Measurements from ENCODE around the gene LY6G5C. TPM values are rescaled to one million over a fixed set of nuclear protein-coding genes. Genes with fewer than 3 reads are reported as not detected.
A peak's percentile ranks its signal among the peaks of the same experiment; 100 is the strongest.

Gene LY6G5C
- total and polyA plus RNA-seq, 5 donors from 2014 or later, result 3.1 to 19.9 (median 11.4) TPM

DNA sequence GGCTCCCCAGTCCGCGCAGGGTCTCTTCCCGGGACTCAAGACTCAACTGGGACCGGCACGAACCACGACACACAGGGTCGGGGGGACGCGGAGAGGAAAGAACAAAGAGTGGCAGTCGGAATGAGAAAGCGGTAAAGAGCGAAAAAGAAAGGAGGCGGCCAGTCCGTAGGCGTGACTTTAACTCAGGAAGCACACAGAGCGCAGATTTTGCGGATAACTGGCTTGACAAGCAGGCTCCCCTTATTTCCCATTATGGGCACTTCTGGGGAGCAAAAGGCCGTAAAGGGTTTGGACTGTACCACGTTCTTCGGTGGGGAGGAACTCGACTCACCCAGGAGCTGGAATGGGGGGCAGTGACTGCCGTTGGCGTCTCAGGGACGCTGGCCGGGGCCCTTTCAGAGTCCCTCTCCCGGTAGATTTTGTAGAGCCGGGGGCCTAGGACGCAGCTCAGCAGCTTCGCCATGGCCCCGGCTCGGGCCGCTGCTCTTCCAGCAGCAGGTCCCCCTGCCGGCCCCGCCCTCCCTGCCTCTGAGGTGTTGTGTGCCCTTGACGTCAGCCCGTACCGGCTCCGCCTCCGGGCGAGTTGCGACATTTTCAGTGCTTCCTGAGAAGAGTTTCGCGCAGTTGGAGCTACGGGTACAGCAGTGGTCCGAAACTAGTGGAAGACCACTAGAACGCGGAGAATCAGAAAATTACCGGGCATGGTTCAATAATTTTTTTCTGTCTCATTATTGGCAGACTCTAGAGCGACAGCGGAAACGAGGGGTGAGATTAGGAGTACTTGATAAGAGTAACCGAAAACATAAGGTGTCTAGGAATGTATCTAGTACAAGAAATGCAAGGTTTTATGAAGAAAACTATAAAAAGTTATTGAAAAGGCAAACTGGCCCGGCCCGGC, 22.2 kb upstream of the LY6G5C start, which contains the start of gene ABHD16A:
ABHD16A (minus strand) TSS at position 506 of the 898 bp plus-strand sequence; CDS start at position 463, 43 bp downstream.
- Histone ChIP-seq H3K9me3 (ENCODE audit: control insufficient read depth in 2 of 2, low read length in 2 of 2) (no peaks in the 10 kb centered on the region), H3K4me3 (ENCODE audit: low read depth, low read length) (peak within 1 kb of the TSS; percentile 93), H3K27me3 (ENCODE audit: control insufficient read depth, insufficient read depth, low read length) (no peaks in the 10 kb centered on the region), H3K36me3 (ENCODE audit: control insufficient read depth, insufficient read depth, low read length) (peaks cover 10% of the 10 kb centered on the region), H3K27ac (ENCODE audit: insufficient read depth, low read length, poor library complexity, severe bottlenecking) (peak within 1 kb of the TSS; percentile 98), H3K4me1 (ENCODE audit: control insufficient read depth, insufficient read depth, low read length, poor library complexity, severe bottlenecking) (peaks cover 32% of the 10 kb centered on the region)
- Mint-ChIP-seq H3K27ac (peak within 1 kb of the TSS; percentile 98 to 99 (median 98)), H3K27me3 (peaks cover 6% of the 10 kb centered on the region), H3K36me3 (peaks cover 7% of the 10 kb centered on the region), H3K4me3 (peak within 1 kb of the TSS; percentile 84 to 100 (median 98)), H3K4me1 (peaks cover under 1 to 45% (median 31%) of the 10 kb centered on the region in 4 donors), H3K9me3 (no peaks in the 10 kb centered on the region)
- ATAC-seq (ENCODE audit: low read depth in 2 of 2) (peak; percentile 94 to 97), DNase-seq (peak; percentile 95 to 99 (median 97))

DNA sequence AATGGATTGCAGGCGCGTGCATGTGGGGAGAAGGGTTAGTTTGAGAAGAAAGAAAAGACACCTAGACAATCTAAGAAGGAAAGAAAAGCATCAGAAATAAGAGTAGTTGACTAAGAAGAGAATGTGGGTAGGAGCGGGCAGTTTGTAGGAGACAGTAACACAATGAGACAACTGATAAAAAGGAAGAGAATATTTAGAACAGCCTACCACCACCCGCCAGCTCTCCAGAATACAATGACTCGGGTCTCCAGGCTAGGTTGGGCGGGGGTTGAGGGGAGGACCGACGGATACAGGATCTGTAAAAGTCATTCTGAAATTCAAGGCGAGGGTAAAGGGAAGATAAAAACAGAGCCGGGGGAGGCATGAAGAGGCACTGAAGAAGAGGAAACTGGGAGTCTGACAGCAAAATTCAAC, 21.5 kb upstream of the LY6G5C start:
- peaks cover 14% of the 10 kb centered on the region for H3K36me3 Mint-ChIP-seq
- peak overlapping the region; percentile 98 for H3K27ac ChIP-seq (ENCODE audit: insufficient read depth, low read length, poor library complexity, severe bottlenecking)
- DNase-seq (no peak), ATAC-seq (ENCODE audit: low read depth in 2 of 2) (no peak)
- H3K9me3 ChIP-seq (ENCODE audit: control insufficient read depth in 2 of 2, low read length in 2 of 2), result no peaks in the 10 kb centered on the region
- H3K27ac Mint-ChIP-seq, result peak overlapping the region; percentile 98 to 99 (median 98)
- H3K4me1 ChIP-seq (ENCODE audit: control insufficient read depth, insufficient read depth, low read length, poor library complexity, severe bottlenecking), result peaks cover 32% of the 10 kb centered on the region
- H3K27me3 ChIP-seq (ENCODE audit: control insufficient read depth, insufficient read depth, low read length), result no peaks in the 10 kb centered on the region
- peak overlapping the region; percentile 84 to 100 (median 98) for H3K4me3 Mint-ChIP-seq
- no peaks in the 10 kb centered on the region for H3K9me3 Mint-ChIP-seq
- peak overlapping the region; percentile 93 for H3K4me3 ChIP-seq (ENCODE audit: low read depth, low read length)
- peaks cover 6% of the 10 kb centered on the region for H3K27me3 Mint-ChIP-seq
- peaks cover 13% of the 10 kb centered on the region for H3K36me3 ChIP-seq (ENCODE audit: control insufficient read depth, insufficient read depth, low read length)
- peaks cover 5 to 52% (median 37%) of the 10 kb centered on the region in 4 donors for H3K4me1 Mint-ChIP-seq

DNA sequence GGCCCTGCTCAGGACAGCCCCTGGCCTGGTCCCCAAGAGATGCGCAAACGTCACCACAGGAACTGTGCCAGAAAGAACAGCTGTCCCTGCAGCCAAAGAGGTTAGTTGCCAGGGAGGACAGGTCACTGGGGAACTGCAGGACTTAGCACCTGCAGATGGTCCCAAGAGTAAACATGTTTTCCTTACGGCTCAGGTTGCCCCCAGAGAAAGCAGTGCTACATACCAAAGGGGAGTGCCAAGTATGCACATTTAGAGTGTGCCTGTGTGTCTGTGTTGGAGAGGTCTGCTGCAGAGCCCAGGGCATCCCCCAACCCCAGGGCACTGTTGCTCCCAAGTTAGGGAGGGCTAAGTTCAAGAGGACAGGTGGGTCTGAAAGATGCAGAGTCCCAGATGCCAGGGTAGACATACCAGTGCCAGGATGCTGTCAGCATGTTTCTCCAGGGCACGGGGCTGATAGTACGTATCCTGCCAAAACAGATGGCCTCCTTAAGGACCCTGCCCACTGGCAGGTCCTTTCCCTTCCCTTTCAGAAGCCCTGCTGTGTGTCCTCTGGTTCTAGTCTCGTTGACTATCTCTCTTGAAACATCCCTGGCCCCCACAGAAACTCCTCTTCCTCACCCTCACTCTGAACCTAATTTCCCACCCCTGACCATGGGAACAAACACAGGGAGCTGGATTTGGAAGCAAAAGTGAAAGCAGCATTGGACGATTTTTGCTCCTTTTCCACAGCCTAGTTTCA, 21.0 kb upstream of the LY6G5C start:
- no peak for ATAC-seq (ENCODE audit: low read depth in 2 of 2)
- peak overlapping the region; percentile 98 to 99 (median 98) for H3K27ac Mint-ChIP-seq
- H3K36me3 ChIP-seq (ENCODE audit: control insufficient read depth, insufficient read depth, low read length), result peaks cover 14% of the 10 kb centered on the region
- H3K9me3 ChIP-seq (ENCODE audit: control insufficient read depth in 2 of 2, low read length in 2 of 2), result no peaks in the 10 kb centered on the region
- H3K4me3 ChIP-seq (ENCODE audit: low read depth, low read length), result peak overlapping the region; percentile 93
- H3K27me3 Mint-ChIP-seq, result peaks cover 6% of the 10 kb centered on the region
- peaks cover 32% of the 10 kb centered on the region for H3K4me1 ChIP-seq (ENCODE audit: control insufficient read depth, insufficient read depth, low read length, poor library complexity, severe bottlenecking)
- H3K27ac ChIP-seq (ENCODE audit: insufficient read depth, low read length, poor library complexity, severe bottlenecking), result peak overlapping the region; percentile 98
- DNase-seq, result peak in 1 of 3 donors; percentile 20
- H3K4me1 Mint-ChIP-seq, result peaks cover 5 to 57% (median 39%) of the 10 kb centered on the region in 4 donors
- H3K9me3 Mint-ChIP-seq, result no peaks in the 10 kb centered on the region
- H3K27me3 ChIP-seq (ENCODE audit: control insufficient read depth, insufficient read depth, low read length), result no peaks in the 10 kb centered on the region
- peak overlapping the region; percentile 84 to 100 (median 98) for H3K4me3 Mint-ChIP-seq
- peaks cover 20% of the 10 kb centered on the region for H3K36me3 Mint-ChIP-seq

DNA sequence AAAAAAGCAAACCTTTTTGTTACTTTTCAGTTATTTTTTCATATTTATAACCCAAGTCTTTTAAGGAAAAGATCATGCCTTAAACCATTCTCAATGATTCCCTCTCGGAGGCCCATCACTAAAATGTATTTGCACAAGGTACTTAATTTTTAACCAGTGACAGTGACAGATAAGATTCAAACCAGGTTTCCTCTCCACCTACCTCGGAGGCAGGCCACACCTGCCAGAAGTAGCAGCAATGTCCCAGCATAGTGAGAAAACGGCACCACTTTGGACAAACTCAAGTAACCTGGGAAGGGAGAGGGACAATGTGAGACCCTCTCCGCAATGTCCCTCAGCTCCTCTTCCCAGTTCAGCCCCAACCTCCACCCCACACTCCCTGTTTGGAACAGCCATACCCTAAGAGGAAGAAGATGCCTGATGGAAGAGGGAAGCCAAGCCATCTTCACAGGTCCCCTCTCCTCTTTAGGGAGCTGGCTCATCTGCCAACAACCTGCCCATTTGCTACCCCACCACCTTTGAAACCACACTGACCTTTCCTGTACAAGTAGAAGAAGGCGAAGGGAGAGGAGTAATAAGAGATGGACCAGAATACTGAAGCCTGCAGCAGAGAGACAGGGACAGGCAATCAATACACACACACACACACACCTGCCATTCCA, 20.0 kb upstream of the LY6G5C start:
- Histone ChIP-seq H3K4me3 (ENCODE audit: low read depth, low read length) (peak overlapping the region; percentile 48), H3K9me3 (ENCODE audit: control insufficient read depth in 2 of 2, low read length in 2 of 2) (no peaks in the 10 kb centered on the region), H3K27ac (ENCODE audit: insufficient read depth, low read length, poor library complexity, severe bottlenecking) (no peak overlapping the region), H3K27me3 (ENCODE audit: control insufficient read depth, insufficient read depth, low read length) (no peaks in the 10 kb centered on the region), H3K4me1 (ENCODE audit: control insufficient read depth, insufficient read depth, low read length, poor library complexity, severe bottlenecking) (peaks cover 32% of the 10 kb centered on the region), H3K36me3 (ENCODE audit: control insufficient read depth, insufficient read depth, low read length) (peaks cover 19% of the 10 kb centered on the region)
- ATAC-seq (ENCODE audit: low read depth in 2 of 2) (no peak), DNase-seq (no peak)
- Mint-ChIP-seq H3K27me3 (peaks cover 6% of the 10 kb centered on the region), H3K36me3 (peaks cover 21% of the 10 kb centered on the region), H3K9me3 (no peaks in the 10 kb centered on the region), H3K4me1 (peaks cover 5 to 57% (median 39%) of the 10 kb centered on the region in 4 donors), H3K4me3 (peak overlapping the region; percentile 84 to 100 (median 98)), H3K27ac (peak overlapping the region; percentile 49 to 98 (median 98))

DNA sequence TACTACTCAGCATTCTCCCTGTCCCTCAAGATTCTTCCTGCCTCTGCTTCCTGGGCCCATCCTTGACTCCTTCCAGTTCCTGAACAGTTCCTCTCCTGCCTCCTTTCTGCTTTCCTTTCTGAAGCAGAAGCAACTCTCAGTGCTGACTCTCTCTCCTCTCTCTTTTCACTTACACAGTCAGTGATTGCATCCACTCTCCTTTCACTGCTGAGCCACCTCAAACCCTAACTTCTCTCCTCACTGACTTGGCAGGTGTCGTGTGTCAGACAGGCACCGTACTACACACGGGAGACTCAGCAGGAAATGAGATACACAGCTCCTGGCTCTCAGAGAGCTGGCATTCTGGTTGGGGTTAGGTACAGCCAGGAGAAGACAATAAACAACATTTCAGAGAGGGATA, 16.7 kb upstream of the LY6G5C start:
- Mint-ChIP-seq H3K9me3 (no peaks in the 10 kb centered on the region), H3K4me3 (no peak overlapping the region), H3K27ac (peak overlapping the region; percentile 37 to 79 (median 38)), H3K4me1 (peaks cover 5 to 45% (median 33%) of the 10 kb centered on the region in 4 donors), H3K36me3 (peaks cover 30% of the 10 kb centered on the region), H3K27me3 (peaks cover 2% of the 10 kb centered on the region)
- Histone ChIP-seq H3K36me3 (ENCODE audit: control insufficient read depth, insufficient read depth, low read length) (peaks cover 42% of the 10 kb centered on the region), H3K9me3 (ENCODE audit: control insufficient read depth in 2 of 2, low read length in 2 of 2) (no peaks in the 10 kb centered on the region), H3K4me1 (ENCODE audit: control insufficient read depth, insufficient read depth, low read length, poor library complexity, severe bottlenecking) (peaks cover 22% of the 10 kb centered on the region), H3K27ac (ENCODE audit: insufficient read depth, low read length, poor library complexity, severe bottlenecking) (no peak overlapping the region), H3K4me3 (ENCODE audit: low read depth, low read length) (no peak overlapping the region), H3K27me3 (ENCODE audit: control insufficient read depth, insufficient read depth, low read length) (no peaks in the 10 kb centered on the region)
- ATAC-seq (ENCODE audit: low read depth in 2 of 2) (no peak), DNase-seq (peak in 1 of 3 donors; percentile 10)

DNA sequence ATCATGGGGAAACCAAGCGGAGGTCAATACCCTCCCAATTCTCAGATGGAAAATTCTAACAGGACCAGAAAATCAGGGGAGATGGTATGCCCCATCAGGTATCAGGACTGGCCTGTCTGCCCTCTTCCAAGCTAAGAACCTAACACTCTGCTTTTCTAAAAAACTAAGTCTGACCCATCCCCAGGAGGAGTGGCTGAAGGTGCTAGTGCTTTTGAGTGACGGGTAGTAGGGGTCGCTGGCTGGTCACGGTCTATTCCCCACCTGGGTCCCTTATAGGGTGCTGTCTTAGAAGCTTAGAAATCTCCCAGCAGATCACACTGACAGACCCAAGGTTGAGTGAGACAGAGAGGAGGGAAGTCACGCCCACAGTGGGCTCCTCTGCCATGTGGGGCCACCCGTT, 12.7 kb upstream of the LY6G5C start:
- Mint-ChIP-seq H3K27ac (peak overlapping the region in 1 of 3 donors; percentile 6), H3K9me3 (no peaks in the 10 kb centered on the region)

DNA sequence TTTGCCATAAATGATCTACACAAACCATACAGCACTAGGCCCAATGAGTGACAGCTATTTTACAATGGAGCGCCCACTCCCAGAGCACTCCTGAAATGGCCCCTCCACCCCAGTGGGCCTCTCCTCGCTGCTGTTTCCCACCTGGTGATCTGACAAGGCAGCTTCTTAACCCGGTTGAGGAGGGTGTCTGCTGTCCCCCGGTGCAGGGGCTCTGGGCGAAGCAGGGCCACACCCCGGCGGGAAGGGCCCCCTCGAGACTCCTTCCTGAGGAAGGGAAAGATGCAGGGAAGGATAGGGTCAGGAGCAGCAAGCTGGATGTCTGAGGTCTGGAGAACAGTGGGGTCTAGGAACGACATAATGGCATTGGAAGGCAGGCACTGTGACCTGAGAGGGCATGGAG, 12.0 kb upstream of the LY6G5C start:
- Mint-ChIP-seq H3K36me3 (peaks cover 41% of the 10 kb centered on the region), H3K4me3 (no peak overlapping the region), H3K4me1 (peaks cover 3 to 13% (median 7%) of the 10 kb centered on the region in 4 donors), H3K27ac (peak overlapping the region in 1 of 3 donors; percentile 36), H3K27me3 (no peaks in the 10 kb centered on the region), H3K9me3 (no peaks in the 10 kb centered on the region)
- Histone ChIP-seq H3K9me3 (ENCODE audit: control insufficient read depth in 2 of 2, low read length in 2 of 2) (no peaks in the 10 kb centered on the region), H3K4me1 (ENCODE audit: control insufficient read depth, insufficient read depth, low read length, poor library complexity, severe bottlenecking) (no peaks in the 10 kb centered on the region), H3K4me3 (ENCODE audit: low read depth, low read length) (no peak overlapping the region), H3K27me3 (ENCODE audit: control insufficient read depth, insufficient read depth, low read length) (no peaks in the 10 kb centered on the region), H3K36me3 (ENCODE audit: control insufficient read depth, insufficient read depth, low read length) (peaks cover 72% of the 10 kb centered on the region), H3K27ac (ENCODE audit: insufficient read depth, low read length, poor library complexity, severe bottlenecking) (no peak overlapping the region)
- ATAC-seq (ENCODE audit: low read depth in 2 of 2) (no peak), DNase-seq (no peak)

More for the DNA sequence above, 12.7 kb upstream of the LY6G5C start:
- H3K36me3 Mint-ChIP-seq, result peaks cover 40% of the 10 kb centered on the region
- H3K4me3 ChIP-seq (ENCODE audit: low read depth, low read length), result no peak overlapping the region
- H3K4me3 Mint-ChIP-seq, result no peak overlapping the region
- no peak overlapping the region for H3K27ac ChIP-seq (ENCODE audit: insufficient read depth, low read length, poor library complexity, severe bottlenecking)
- ATAC-seq (ENCODE audit: low read depth in 2 of 2), result no peak
- H3K36me3 ChIP-seq (ENCODE audit: control insufficient read depth, insufficient read depth, low read length), result peaks cover 67% of the 10 kb centered on the region
- no peaks in the 10 kb centered on the region for H3K27me3 ChIP-seq (ENCODE audit: control insufficient read depth, insufficient read depth, low read length)
- no peaks in the 10 kb centered on the region for H3K27me3 Mint-ChIP-seq
- no peaks in the 10 kb centered on the region for H3K4me1 ChIP-seq (ENCODE audit: control insufficient read depth, insufficient read depth, low read length, poor library complexity, severe bottlenecking)
- DNase-seq, result no peak
- H3K4me1 Mint-ChIP-seq, result peaks cover 5 to 16% (median 9%) of the 10 kb centered on the region in 4 donors
- no peaks in the 10 kb centered on the region for H3K9me3 ChIP-seq (ENCODE audit: control insufficient read depth in 2 of 2, low read length in 2 of 2)

All from CD4-positive, CD25-positive, alpha-beta regulatory T cell (primary cell).